Ovary (tissue), 9 donors: ENCODE data around the gene FILIP1L. TPM values are rescaled to one million over a fixed set of nuclear protein-coding genes. Genes with fewer than 3 reads are reported as not detected.

ENCODE experiments used
- DNase-seq, 5 donors: peaks; one replicate each; pipeline ENCODE4 v3.0.0-alpha.2; 2019 to 2020
- H3K27ac ChIP-seq, 2 donors: fragments of 200-600 bp; one replicate each; pipeline versions ENCODE4 v1.5.1 to v1.8.0; 2019 to 2022
- H3K27me3 ChIP-seq: fragments of 200-600 bp; one replicate; pipeline ENCODE4 v1.8.0; 2022
- H3K36me3 ChIP-seq: fragments of 200-600 bp; sonication (generic); one replicate; pipeline ENCODE4 v1.5.1; 2019
- H3K4me1 ChIP-seq: one replicate; pipeline ENCODE4 v1.8.1; 2013; ENCODE audit warnings: mild to moderate bottlenecking, moderate library complexity; ENCODE audit not compliant: insufficient read depth
- H3K4me3 ChIP-seq: fragments of 200-600 bp; sonication (generic); one replicate; pipeline ENCODE4 v1.5.1; 2017
- H3K9me3 ChIP-seq, 2 donors: fragments of 200-600 bp in 1 of 2; sonication (generic) in 1 of 2; one replicate each; pipeline versions ENCODE4 v1.5.1 to v1.8.1; 2013 to 2019; ENCODE audit warnings: mild to moderate bottlenecking in 1 of 2, moderate library complexity in 1 of 2
- EP300 ChIP-seq: sonication (generic); formaldehyde crosslinking; IDR thresholded peaks from one replicate; pipeline ENCODE4 v1.6.1; 2017; ENCODE audit warnings: antibody characterized with exemption
- POLR2A ChIP-seq: fragments of 450-650 bp; IDR thresholded peaks from one replicate; pipeline ENCODE4 v1.6.1; 2017; ENCODE audit warnings: antibody characterized with exemption, mild to moderate bottlenecking, moderate library complexity
- whole genome bisulfite sequencing, 3 donors: extraction: QIAGEN DNeasy Blood & Tissue Kit in 1 of 3; methylation state at CpG; one replicate each; pipeline versions ENCODE4 v1.1.5 to v1.1.7; 2013 to 2017; 5-methylcytosine and 5-hydroxymethylcytosine counted together
- intact Hi-C, 4 donors: fragments of 100-400 bp; cut with DNase I; formaldehyde crosslinking; loops; one replicate each; pipeline versions ENCODE4 v1.11.0 to v1.15.1; 2022 to 2023
- polyA plus RNA-seq, 2 donors: library from polyadenylated mRNA; stranded (reverse); fragments of 200-250 nt in 1 of 2; fragments of 350-450 nt in 1 of 2; fragmentation: Illumina TruSeq in 1 of 2; extraction: RNeasy Lipid Tissue Mini Kit (QIAGEN cat#74804) in 1 of 2; gene quantifications; one replicate each; pipeline ENCODE4 v1.2.3, GENCODE V29; 2013 to 2014
- total RNA-seq, 7 donors: library from RNA; depleted of rRNA in 2 of 7; stranded (reverse); fragments of >200 nt in 2 of 7; fragmentation: NEBNext Ultra II Directional in 3 of 7; extraction: Animal tissue kit (Norgen Biotek cat#: 25700) in 3 of 7; gene quantifications; one replicate each; pipeline versions ENCODE4 v1.1.0 to v1.2.4, GENCODE V29; 2016 to 2023
- TF ChIP-seq, protein P1 (sequence below), 3 donors: fragments of 450-650 bp in 2 of 3; fragments of 200-600 bp in 1 of 3; IDR thresholded peaks; one replicate each; pipeline versions ENCODE4 v1.5.1 to v1.8.0; 2016 to 2022; ENCODE audit warnings: antibody characterized with exemption in 3 of 3, mild to moderate bottlenecking in 1 of 3
- donor health status: DM: no; HTN: no; CAD: no; lungs with moderate emphysema.
- donor health status: DM: no; HTN: no; CAD: no.
- donor health status: Bipolar disorder and iron deficiency.
- donor health status: DM: yes; HTN: yes; CAD: no.
- donor health status: DM: no; HTN: no; CAD: no.
- donor health status: DM: yes; HTN: yes; CAD: no.

FILIP1L gene
- total and polyA plus RNA-seq, 9 donors: 23.7 to 174 (median 110) TPM

DNA sequence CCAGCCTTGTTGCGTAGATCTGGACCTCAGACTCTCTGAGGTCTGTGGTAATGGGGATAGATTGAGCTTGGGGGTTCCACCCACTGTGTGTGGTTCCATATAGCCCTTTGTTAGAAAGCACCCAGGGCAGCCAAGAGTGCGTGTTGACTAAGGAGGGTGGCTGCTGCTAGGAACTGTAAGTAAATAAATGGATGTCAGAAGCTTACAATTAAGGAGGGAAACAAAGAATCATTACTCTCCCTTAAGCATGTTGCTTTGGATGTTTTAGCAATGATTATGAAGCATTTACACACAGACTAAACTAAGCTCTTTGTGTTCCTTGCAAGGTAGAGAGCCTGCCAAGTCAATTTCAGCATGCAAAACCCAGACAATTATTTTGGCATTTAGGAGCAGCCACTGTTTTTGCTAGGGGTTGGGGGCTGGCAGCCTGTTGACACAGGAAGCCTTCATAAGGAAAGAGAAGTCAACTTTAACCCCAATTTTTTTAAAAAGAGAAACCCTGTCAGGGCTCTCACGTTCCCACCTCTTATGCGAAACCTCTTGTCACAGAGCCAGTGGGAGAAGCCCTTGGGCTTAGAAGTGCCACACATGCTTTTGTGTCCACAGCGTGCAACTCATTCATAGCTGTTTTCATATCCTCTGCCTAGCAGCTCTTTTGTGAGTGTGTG lies 168.8 kb downstream of the FILIP1L start:
- no peaks in the 10 kb centered on the region for H3K9me3 ChIP-seq
- H3K27ac ChIP-seq: peak overlapping the region in 1 of 2 donors; percentile 29
- H3K4me1 ChIP-seq: peaks cover 4% of the 10 kb centered on the region
- H3K4me3 ChIP-seq: no peak overlapping the region
- no peaks in the 10 kb centered on the region for H3K36me3 ChIP-seq
- 28 to 37% (median 29%) methylated on average over 5 of the region's 5 CpGs for WGBS, 3 donors
- no peak for DNase-seq
- intact Hi-C loops: loop anchor here in 2 of 4 donors (10.0 kb wide), 1 partner anchor 71 kb away; no protein-coding TSS in a partner anchor
- TF ChIP-seq EP300 (no peak), POLR2A (no peak)
- TF ChIP-seq, protein P1, sequence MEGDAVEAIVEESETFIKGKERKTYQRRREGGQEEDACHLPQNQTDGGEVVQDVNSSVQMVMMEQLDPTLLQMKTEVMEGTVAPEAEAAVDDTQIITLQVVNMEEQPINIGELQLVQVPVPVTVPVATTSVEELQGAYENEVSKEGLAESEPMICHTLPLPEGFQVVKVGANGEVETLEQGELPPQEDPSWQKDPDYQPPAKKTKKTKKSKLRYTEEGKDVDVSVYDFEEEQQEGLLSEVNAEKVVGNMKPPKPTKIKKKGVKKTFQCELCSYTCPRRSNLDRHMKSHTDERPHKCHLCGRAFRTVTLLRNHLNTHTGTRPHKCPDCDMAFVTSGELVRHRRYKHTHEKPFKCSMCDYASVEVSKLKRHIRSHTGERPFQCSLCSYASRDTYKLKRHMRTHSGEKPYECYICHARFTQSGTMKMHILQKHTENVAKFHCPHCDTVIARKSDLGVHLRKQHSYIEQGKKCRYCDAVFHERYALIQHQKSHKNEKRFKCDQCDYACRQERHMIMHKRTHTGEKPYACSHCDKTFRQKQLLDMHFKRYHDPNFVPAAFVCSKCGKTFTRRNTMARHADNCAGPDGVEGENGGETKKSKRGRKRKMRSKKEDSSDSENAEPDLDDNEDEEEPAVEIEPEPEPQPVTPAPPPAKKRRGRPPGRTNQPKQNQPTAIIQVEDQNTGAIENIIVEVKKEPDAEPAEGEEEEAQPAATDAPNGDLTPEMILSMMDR (IDR thresholded peaks at IDR 0.05): no peak
- no peaks in the 10 kb centered on the region for H3K27me3 ChIP-seq

DNA sequence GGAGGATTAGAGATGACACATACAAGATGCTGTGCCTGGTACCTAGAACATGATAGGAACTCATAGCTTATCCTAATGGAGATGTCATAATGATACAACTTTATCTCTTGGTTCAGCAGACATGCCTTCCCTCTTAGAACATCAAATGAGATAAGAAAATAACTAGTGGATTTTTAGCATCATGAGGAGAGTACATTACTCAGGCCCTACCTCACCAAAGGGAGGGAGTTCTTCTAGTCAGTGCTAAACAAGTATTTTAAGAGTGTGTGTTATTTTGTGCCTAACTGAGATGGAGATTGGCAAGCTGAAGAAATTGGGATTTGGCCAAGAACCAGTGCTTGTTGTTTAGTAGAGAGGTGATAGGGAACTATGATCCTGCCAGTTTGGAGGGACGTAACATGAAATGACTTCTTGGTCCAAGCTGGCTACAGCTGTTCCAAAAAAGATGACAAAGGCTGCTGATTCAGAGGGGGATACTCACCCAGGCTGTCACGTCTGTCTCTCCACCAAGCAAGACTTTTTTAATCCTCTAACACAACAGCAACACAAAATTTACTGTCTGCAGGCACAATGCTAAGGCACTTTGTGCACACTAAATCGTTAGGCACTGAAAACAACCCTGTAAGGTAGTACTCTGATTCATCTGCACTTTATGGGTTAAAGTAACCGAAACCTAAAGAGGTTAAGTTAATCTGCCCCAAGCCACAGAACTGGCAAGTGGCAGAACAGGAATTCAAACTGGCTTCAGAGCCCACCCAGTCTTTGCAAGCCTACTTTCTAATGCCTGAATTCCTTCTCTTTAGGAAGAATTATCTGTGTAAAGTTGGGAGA lies 170.2 kb downstream of the FILIP1L start:
- no peak for DNase-seq
- TF ChIP-seq POLR2A (no peak), EP300 (no peak)
- TF ChIP-seq, protein P1 (IDR thresholded peaks at IDR 0.05): no peak
- intact Hi-C loops: loop anchor here in 2 of 4 donors (10.0 kb wide), 1 partner anchor 69 kb away; no protein-coding TSS in a partner anchor
- H3K4me1 ChIP-seq: peaks cover 6% of the 10 kb centered on the region
- no peaks in the 10 kb centered on the region for H3K9me3 ChIP-seq
- H3K27me3 ChIP-seq: no peaks in the 10 kb centered on the region
- peak overlapping the region in 1 of 2 donors; percentile 29 for H3K27ac ChIP-seq
- H3K36me3 ChIP-seq: no peaks in the 10 kb centered on the region
- 58 to 71% (median 63%) methylated on average over 4 of the region's 4 CpGs for WGBS, 3 donors
- H3K4me3 ChIP-seq: no peak overlapping the region

DNA sequence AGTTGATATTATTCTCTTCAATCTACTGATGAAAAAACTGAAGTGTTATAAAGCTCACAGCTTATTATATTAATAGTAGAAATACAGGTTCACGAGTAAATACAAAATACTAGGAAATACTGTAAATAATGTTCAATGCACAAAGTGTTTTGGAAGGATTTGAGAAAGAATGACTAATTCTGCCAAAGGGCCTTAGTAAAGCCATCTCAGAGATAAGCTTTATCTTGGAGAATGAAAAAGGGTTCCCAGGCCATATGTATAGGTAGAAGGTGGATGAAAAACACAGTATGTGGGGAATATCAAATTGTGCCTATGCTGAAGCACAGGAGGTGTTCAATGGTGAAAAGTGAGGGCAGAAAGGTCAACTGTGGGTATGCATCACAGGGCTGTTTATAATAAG lies 173.1 kb downstream of the FILIP1L start:
- no peak for TF ChIP-seq EP300
- TF ChIP-seq, protein P1 (IDR thresholded peaks at IDR 0.05): no peak
- TF ChIP-seq POLR2A: no peak
- H3K4me3 ChIP-seq: no peak overlapping the region
- no peak for DNase-seq
- no peaks in the 10 kb centered on the region for H3K36me3 ChIP-seq
- no peaks in the 10 kb centered on the region for H3K27me3 ChIP-seq
- intact Hi-C loops: loop anchor here in 3 of 4 donors (2.0 to 10.0 kb wide), 2 partner anchors 64 to 66 kb away; no protein-coding TSS in a partner anchor
- no peak overlapping the region for H3K27ac ChIP-seq
- H3K4me1 ChIP-seq: peaks cover 8% of the 10 kb centered on the region
- 63 to 74% (median 73%) methylated on average over 1 of the region's 1 CpG for WGBS, 3 donors
- H3K9me3 ChIP-seq: no peaks in the 10 kb centered on the region

DNA sequence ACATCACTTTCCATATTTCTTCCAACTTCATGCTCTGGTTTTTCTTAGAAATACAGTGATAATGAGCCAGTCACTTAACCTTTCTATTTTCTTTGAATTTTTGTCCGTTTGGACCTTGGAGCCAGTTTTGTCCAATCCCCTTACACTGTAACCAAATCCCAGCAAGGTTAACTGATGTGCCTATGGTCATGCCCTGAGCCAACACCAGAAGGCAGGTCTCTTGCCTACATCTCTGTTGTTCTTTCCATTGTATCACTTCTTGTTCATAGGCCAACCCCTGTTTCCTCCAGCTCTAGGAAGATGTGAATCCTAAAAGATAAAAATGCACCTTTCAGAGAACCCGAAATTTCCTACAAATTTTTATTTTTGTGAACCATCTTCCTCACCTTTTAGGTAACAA lies 174.0 kb downstream of the FILIP1L start:
- 63 to 75% (median 70%) methylated on average over 2 of the region's 2 CpGs for WGBS, 3 donors
- peak overlapping the region in 1 of 2 donors; percentile 52 for H3K27ac ChIP-seq
- peaks cover 11% of the 10 kb centered on the region for H3K4me1 ChIP-seq

More for the DNA sequence above, 174.0 kb downstream of the FILIP1L start:
- TF ChIP-seq POLR2A (no peak), EP300 (no peak)
- TF ChIP-seq, protein P1 (IDR thresholded peaks at IDR 0.05): no peak
- intact Hi-C loops: loop anchor here in 3 of 4 donors (2.0 to 10.0 kb wide), 2 partner anchors 64 to 66 kb away; no protein-coding TSS in a partner anchor
- DNase-seq: no peak
- no peak overlapping the region for H3K4me3 ChIP-seq
- H3K9me3 ChIP-seq: no peaks in the 10 kb centered on the region
- no peaks in the 10 kb centered on the region for H3K27me3 ChIP-seq
- no peaks in the 10 kb centered on the region for H3K36me3 ChIP-seq
